Fibroblast of gingiva (primary cell): ENCODE data around the gene RHOC.

Experiments used
- DNase-seq: peaks from one replicate; pipeline ENCODE4 v3.0.0-alpha.2; 2011; ENCODE audit warnings: low read depth

Gene RHOC

DNA sequence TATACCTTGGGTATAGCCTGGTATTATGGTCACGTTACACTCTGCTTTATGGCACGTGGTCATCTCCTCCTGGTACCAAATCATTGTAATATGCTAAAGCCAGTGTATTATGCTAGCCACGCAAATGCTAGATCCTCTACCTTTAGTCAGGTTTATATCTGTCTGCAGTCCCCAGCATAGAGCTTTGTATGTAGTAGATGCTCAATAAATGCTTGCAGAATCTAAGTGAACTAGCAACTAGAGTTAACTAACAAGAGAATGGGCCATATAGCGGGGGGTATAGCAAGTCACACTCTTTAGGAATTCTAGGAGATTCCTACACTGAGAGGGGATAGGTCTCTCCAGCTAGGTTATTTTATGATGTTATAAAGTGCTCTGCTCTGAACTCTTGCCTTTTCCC is 29.4 kb downstream of the RHOC start:
- no peak for DNase-seq

DNA sequence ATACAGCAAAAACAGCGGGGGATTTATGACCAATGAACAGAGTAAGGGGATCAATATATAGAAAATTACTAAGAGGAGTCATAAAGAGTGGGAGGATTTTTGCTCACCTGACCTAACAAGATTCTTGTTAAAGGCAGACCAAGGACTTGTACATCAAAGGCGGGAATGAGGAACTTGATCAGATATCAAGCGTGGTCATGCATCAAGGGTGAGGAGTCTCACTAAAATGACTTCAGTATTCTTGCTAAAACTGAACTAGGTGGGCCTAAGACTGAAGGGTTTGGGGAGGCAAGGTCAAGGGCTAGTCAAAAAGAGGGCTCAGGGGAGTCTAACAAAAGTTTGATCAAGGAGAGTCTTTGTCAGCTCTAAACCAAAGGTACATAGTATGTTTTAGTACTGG is 30.4 kb downstream of the RHOC start:
- DNase-seq, result no peak

DNA sequence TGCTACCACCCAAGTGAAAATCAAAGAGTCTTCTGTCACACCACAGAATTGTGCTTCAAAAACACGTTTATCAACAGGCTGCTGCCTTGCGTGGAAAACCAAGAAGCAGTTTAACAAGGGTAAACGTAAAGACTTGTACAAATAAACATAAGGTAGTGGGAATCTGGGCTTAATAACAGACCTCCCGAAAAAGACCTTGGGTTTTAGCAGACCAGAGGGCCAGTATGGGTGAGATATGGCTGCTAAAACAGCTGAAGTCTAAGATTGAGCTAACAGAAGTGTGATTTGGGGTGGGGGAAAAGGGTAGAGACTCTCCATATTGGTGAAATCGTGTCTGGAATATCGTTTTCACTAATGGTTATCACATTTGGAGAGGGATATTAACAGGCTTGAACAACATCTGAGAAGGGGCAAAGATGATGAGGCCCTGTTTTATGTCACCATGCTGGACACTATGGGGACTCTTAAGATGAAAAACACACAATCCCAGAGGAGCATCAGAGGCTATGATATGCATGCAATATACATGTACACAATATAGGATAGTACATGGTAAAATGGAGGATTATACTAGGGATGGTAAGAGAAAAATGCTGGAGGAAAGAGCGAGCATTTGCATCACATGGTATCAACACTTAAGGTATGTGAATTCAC is 31.1 kb downstream of the RHOC start:
- DNase-seq, result no peak

DNA sequence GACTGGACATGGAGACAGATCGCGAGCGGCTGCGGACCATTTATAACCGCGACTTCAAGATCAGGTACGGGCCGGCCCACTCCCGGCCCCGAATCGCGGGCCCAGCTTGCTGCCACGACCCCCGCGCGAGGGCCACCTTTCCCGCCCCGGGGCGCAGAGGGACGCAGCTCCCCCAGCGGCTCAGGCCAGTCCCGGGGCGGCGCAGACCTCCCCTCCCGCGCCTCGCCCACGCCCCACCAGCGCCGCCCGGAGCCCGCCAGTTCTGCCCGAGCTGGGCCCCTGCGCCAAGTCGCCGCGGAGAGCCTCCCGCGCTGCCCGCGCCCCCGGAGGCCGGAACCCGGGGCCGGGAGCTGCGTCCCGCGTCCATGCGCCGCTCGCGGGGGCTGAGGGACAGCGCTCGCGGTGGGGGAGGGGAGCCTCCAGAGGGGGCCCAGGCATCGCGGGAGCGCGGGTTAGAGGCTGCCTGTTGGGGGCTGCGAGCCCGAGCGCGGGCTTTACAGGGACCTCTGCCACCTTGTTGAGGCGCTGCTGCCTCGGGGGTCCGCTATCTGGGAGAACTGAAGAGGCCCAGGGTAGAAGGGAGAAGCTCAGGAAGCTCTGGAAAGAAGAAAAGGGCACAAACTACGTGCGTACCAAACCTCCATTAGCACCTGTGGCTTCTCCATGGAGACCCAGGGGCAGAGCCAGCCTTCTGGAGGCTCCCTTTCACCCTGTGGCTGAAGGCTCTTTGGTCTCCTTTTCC is 31.8 kb downstream of the RHOC start:
- no peak for DNase-seq

DNA sequence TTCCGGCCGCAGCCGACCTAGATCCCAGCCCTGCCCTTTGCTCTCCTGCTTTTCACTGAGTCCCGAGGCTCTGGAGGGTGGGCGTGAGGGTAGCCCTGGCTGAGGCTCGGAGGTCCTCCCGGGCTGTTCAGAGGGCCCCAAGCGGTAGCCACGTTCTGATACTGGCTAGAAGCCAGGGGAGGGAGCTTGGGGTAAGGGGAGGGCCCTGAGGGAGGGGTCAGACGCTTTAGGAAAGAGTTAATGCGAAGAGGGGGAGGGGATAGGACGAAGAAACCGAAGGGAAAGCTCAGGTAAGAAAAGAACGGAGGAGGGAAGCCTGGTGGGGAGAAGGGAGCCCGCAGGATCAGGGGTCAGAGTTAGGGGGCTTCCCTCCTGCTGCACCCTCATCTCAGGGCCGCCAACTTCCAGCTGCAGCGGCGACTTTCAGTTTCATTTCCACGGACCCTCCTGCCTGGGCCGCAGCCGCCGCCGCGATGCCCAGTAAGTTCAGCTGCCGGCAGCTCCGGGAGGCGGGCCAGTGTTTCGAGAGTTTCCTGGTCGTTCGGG is 32.4 kb downstream of the RHOC start, which contains the start of gene MOV10:
TSS of gene MOV10 (plus strand) at position 220 of the 546 bp plus-strand sequence. CDS start at position 474, 254 bp downstream.
- DNase-seq, result peak; percentile 66

DNA sequence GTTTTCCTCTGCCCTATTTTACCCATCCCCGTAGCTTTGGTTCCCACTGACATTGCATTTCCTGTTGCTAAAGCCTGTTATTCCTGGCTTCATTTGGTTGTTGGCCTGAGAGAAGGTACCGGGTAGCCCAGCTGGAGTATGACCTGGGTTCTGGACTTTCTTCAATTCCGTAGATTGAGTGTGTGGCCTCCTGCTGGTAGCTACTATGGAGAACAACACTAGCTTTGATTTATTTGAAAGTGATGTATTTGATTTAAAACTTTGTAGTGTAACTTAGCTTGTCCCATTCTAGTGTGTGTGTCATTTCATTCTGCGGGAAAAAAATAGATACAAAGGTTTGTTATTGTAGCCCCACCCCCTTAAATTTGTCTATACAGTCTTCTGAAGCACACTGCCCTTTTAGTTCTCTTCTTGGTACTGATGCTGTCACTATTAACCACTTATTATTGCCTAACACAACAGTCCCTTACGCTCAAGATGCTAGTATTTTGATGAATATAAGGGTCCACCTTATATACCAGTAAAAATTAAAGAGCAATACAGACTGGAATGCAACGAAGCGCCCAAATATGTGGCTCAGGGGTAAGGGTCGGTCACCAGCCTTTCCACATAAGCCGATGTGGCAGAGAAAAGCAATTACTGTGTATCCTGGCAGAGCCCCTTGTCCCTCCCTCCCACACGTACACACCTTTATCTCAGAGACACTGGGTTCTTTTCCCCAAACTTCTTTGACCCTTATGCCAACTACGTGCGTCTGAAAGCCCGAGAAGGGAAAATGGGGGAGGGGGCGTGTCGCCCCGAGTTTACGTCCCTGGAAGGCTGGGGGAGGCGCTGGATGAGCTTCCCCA is 33.1 kb downstream of the RHOC start:
- peak; percentile 83 for DNase-seq

DNA sequence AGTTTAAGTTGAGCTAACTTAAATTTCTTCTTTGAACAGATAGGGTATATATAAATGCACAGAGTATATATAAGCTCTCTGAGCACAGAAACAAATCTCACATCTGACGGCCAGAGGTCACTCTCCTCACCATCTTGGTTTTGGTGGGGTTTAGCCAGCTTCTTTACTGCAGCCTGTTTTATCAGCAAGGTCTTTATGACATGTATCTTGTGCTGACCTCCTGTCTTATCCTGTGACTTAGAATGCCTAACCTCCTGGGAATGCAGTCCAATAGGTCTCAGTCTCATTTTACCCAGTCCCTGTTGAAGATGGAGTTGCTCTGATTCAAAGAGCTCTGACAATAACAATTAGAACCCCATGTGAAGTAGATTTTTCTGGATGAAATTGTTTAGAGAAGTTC is 34.1 kb downstream of the RHOC start:
- no peak for DNase-seq

DNA sequence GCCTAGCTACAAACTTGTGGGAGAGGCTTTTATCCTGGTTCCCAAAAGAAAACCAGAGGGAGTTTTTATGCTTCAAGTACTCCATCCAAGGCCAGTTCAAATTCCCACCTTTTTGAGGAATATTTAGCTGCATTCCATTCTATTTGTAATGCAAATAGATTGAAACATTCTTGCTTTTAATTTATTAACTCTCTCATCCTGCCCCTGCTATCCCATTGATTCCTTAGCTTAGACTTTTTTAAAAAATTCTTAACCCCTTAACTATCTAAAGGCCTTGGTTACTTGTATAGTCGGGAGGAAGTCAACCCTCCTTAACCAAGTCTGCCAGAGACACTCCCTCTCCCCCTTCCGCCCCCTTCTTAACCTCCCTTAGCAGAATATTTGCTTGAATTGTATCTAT is 34.9 kb downstream of the RHOC start:
- DNase-seq, result no peak

DNA sequence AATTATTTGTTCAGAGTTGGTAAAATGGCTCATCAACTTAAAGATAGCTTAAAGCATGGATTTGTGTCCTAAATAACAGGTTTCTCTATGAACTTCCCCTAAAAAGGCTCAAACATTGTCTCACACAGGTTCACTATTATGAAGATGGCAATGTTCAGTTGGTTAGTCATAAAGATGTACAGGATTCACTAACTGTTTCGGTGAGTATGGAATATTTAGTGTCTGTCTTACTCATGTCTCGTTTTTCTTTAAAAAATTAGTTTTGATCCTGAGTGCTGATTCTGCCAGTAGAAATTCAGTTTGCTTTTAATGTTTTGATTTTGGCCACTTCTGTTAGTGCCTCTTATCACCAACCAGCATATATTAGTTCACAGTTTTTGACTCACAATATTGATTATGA is 40.0 kb downstream of the RHOC start:
- no peak for DNase-seq

DNA sequence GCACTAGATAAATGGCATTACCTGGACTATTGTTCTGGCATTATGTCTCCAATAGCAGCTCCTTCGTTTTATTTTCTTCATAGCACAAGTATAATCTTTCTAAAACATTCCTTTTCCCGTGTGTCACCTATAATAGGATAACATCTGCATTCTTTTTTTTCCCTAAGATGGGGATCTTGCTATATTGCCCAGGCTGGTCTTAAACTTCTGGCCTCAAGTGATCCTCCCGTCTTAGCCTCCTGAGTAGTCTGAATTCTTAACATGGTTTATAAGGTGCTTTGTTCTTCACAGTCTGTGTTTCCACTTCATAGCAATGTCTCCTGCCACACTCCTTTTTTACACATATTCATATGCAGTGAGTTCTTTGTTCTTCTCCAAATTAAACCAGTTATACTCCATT is 41.1 kb downstream of the RHOC start:
- DNase-seq, result no peak

DNA sequence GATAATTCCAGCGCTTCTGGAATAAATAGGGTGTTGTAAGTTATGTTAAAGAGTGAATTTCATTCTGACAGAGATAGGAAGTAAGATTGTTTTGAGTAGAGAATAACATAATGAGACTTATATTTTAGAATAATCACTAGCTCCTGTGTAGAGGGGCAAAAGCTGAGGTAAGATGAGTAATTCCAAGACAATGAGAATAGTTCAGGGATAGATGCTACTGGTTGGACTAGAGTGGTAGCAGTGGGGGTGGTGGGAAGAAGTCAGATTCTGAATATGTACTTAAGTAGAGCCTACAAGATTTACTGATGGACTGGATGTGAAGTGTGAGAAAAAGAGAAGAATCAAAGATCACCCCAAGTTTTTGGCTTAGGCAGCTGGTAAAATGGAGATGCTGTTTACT is 55.7 kb downstream of the RHOC start:
- no peak for DNase-seq
